ENCODE data around the gene CNST.

The CNST gene

GRCh38 chr1:246647513-246647912, 81.3 kb downstream of the CNST start:
- no peak for TF ChIP-seq Cebpa-rat (IDR thresholded peaks at IDR 0.05)
- no peaks in the 10 kb centered on the region for H3K27me3 ChIP-seq
- H3K27ac ChIP-seq: no peak overlapping the region
- H3K4me2 ChIP-seq: no peak overlapping the region
- peaks cover 22% of the 10 kb centered on the region for H3K4me1 ChIP-seq
- no peak overlapping the region for H3K4me3 ChIP-seq
- no peak overlapping the region for H3K9ac ChIP-seq
- H3K36me3 ChIP-seq: peaks cover 59% of the 10 kb centered on the region
- peaks cover 12% of the 10 kb centered on the region for H3K9me3 ChIP-seq
- H4K20me1 ChIP-seq: no peaks in the 10 kb centered on the region

GRCh38 chr1:246651012-246651695, 84.9 kb downstream of the CNST start:
- Histone ChIP-seq H4K20me1 (no peaks in the 10 kb centered on the region), H3K36me3 (peaks cover 52% of the 10 kb centered on the region), H3K4me3 (no peak overlapping the region), H3K27ac (no peak overlapping the region), H3K9ac (no peak overlapping the region), H3K4me1 (peaks cover 22% of the 10 kb centered on the region), H3K9me3 (no peaks in the 10 kb centered on the region), H3K4me2 (peak overlapping the region; percentile 42), H3K27me3 (no peaks in the 10 kb centered on the region)
- TF ChIP-seq Cebpa-rat (IDR thresholded peaks at IDR 0.05): no peak

DNA sequence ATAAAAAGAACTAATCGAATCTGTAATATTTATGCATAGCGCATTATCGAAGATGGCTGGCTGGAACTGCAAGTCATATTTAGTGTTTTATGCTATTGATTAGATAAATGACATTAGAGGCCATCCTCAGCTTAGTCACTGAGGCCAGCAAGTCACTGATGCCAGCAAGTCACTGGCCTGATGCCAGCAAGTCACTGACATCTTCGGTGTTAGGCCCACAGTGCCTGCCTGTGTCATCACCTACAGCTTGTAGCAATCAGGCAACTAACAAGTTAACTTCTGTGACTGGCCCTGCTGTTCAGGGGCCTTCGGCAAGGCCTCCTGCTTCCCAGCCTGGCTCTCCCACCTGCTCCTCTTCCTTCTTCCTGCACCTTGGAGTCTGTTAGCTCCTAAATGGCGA, 92.3 kb downstream of the CNST start:
- H3K9ac ChIP-seq: no peak overlapping the region
- H3K36me3 ChIP-seq: peaks cover 56% of the 10 kb centered on the region
- H3K27me3 ChIP-seq: no peaks in the 10 kb centered on the region
- H4K20me1 ChIP-seq: no peaks in the 10 kb centered on the region
- peak overlapping the region; percentile 10; the same call in 1 of the 2 replicates for H3K4me2 ChIP-seq
- no peak overlapping the region for H3K4me3 ChIP-seq
- no peak for TF ChIP-seq Cebpa-rat (IDR thresholded peaks at IDR 0.05)
- 0 out of 2 replicates have a peak overlapping the region, but pooled peaks have one; percentile 27 for H3K27ac ChIP-seq
- H3K4me1 ChIP-seq: peaks cover 25% of the 10 kb centered on the region
- H3K9me3 ChIP-seq: no peaks in the 10 kb centered on the region

DNA sequence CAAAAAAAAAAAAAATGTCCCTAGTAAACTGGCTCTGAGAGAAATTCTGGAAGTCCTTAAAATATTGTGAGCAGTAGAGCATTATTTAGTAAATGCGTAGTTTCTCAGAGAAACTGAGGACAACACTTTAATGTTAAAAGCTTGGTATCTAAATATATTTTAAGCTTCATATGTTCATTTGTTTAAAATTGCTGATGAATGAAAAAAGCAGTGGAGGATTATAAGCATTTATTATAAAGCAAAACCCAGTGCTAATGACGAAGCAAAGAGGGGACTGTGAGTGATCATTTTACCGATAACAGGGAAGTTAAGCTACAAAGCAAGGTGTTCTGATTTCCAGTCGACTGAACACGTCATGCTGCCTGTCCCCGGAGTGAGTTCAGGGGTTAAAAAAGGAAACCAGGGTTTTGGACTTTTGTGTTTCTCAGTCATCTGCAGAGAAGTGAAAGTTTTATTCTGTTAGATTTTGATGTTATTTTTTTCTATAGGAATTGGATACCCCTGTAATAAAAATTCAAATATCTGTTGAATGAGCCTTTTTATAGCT, 93.4 kb downstream of the CNST start:
- Histone ChIP-seq H3K4me2 (peak overlapping the region; percentile 68), H3K9me3 (no peaks in the 10 kb centered on the region), H3K27ac (peak overlapping the region; percentile 24; the same call in 1 of the 2 replicates), H3K4me3 (no peak overlapping the region), H3K9ac (no peak overlapping the region), H4K20me1 (no peaks in the 10 kb centered on the region), H3K27me3 (no peaks in the 10 kb centered on the region), H3K36me3 (peaks cover 47% of the 10 kb centered on the region), H3K4me1 (peaks cover 25% of the 10 kb centered on the region)
- no peak for TF ChIP-seq Cebpa-rat (IDR thresholded peaks at IDR 0.05)

DNA sequence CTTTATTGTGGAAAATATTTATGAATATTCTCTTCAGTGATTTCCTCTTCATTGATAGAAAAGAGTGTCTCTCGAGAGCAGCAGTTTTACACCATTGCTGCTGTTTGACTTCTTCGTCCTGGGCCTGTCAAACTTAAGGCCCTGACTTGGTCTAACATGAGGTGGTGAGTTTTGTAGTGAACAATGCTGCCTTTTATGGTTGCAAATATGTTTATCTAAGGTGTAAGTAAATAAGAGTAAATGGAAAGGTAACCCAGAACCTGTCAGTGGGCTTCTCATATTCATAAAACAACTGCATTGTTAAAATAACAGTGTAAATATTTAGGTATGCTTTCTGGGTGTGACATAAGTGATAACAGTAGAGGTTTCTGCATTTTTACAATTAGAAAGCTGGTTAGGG, 95.2 kb downstream of the CNST start:
- no peak overlapping the region for H3K27ac ChIP-seq
- TF ChIP-seq Cebpa-rat (IDR thresholded peaks at IDR 0.05): no peak

DNA sequence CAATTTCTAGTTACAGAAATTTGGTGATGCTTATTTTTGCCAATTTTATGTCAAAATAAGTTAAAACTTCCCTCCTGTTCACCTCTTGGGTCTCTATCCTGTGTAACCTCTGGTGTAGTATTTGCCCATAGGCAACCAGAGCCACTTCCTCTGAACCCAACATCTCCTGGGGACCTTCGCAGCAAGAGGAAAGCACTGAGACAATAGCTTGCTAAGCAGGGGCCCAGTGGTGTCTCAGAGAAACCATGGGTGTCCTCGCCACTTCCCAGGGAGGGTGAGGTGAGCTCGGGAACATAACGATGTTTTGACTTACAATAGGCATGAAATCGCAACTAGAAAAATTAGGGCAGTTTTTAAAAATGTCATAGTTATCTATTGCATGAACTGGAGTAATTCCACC, 101.5 kb downstream of the CNST start:
- Histone ChIP-seq H3K4me1 (no peaks in the 10 kb centered on the region), H3K27ac (no peak overlapping the region), H3K9ac (no peak overlapping the region), H3K9me3 (no peaks in the 10 kb centered on the region), H3K4me3 (no peak overlapping the region), H3K27me3 (no peaks in the 10 kb centered on the region), H3K36me3 (peaks cover 45% of the 10 kb centered on the region), H4K20me1 (no peaks in the 10 kb centered on the region), H3K4me2 (no peak overlapping the region)
- no peak for TF ChIP-seq Cebpa-rat (IDR thresholded peaks at IDR 0.05)

More for the DNA sequence above, 95.2 kb downstream of the CNST start:
- no peak overlapping the region for H3K4me3 ChIP-seq
- H3K36me3 ChIP-seq: peaks cover 54% of the 10 kb centered on the region
- H3K9me3 ChIP-seq: no peaks in the 10 kb centered on the region
- no peak overlapping the region for H3K9ac ChIP-seq
- no peaks in the 10 kb centered on the region for H3K27me3 ChIP-seq
- peaks cover 25% of the 10 kb centered on the region for H3K4me1 ChIP-seq
- H3K4me2 ChIP-seq: no peak overlapping the region
- no peaks in the 10 kb centered on the region for H4K20me1 ChIP-seq

DNA sequence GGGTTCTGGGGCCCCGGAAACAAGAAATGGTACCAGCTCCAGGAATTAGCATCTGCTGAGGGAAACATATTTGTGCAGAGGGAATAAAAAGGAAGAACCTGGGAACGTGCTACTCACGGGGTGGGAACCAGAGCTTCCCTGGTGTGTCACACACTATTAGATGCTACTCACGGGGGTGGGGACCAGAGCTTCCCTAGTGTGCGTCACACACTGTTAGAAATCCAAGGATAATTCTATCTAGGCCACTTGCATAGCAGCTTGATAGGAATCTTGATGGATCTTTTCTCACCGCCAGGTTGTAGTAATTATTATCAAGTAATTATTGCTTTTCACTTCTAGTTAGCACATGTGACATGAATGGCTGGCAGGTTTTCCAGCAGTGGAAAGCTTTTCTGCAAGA, 103.4 kb downstream of the CNST start:
- Histone ChIP-seq H3K27me3 (no peaks in the 10 kb centered on the region), H3K4me3 (no peak overlapping the region), H3K27ac (no peak overlapping the region), H3K36me3 (peaks cover 41% of the 10 kb centered on the region), H3K9me3 (no peaks in the 10 kb centered on the region; the same call in 1 of the 2 replicates), H4K20me1 (no peaks in the 10 kb centered on the region), H3K9ac (no peak overlapping the region), H3K4me1 (no peaks in the 10 kb centered on the region), H3K4me2 (no peak overlapping the region)
- no peak for TF ChIP-seq Cebpa-rat (IDR thresholded peaks at IDR 0.05)

DNA sequence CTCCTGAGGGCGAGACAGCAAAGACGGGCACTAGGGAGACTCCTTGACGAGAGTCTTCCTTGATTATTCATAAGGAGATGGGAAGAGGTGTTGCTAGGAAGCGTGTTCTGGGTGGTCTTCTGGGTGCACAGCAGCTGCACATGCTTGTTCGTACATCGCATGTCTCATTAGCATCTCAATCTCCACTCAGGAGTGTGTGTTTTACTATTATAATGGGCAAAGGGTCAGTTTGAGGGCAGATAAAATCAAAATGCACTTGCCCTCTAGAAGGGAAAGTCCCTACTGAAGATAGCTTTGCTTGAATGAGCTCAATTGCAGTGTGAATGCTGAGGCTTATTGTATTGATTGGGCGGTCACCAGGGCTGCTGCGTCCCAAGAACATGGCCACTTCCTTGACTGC, 107.8 kb downstream of the CNST start:
- Histone ChIP-seq H3K9me3 (no peaks in the 10 kb centered on the region; the same call in 1 of the 2 replicates), H3K4me2 (no peak overlapping the region), H3K9ac (no peak overlapping the region), H3K27ac (no peak overlapping the region), H3K27me3 (no peaks in the 10 kb centered on the region), H3K36me3 (peaks cover 14% of the 10 kb centered on the region; the same call in 1 of the 2 replicates), H4K20me1 (no peaks in the 10 kb centered on the region), H3K4me1 (peaks cover 2% of the 10 kb centered on the region), H3K4me3 (no peak overlapping the region)
- TF ChIP-seq Cebpa-rat (IDR thresholded peaks at IDR 0.05): no peak

DNA sequence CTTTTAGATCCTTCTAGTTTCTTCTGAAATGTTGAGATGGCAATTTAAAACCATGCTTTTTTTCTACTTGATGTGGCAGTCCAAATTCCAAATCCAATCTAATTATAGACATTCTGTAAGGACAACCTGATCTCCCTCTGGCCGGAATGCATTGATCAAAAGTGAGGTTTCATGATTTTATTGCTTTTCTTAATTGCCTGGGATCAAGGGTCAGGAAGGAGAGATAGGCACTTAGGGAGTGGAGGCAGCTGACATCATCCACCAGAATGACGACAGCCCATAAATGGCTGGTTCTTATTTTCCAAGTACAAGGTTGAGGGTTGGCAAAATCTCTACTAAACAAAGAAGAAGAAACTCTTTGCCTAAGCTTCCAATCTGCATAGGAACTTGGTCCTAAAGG, 111.6 kb downstream of the CNST start:
- Histone ChIP-seq H3K9ac (no peak overlapping the region), H3K9me3 (no peaks in the 10 kb centered on the region; the same call in 1 of the 2 replicates), H3K27ac (no peak overlapping the region), H3K4me2 (no peak overlapping the region), H3K4me3 (no peak overlapping the region), H3K4me1 (peaks cover 40% of the 10 kb centered on the region), H3K36me3 (no peaks in the 10 kb centered on the region), H3K27me3 (no peaks in the 10 kb centered on the region), H4K20me1 (no peaks in the 10 kb centered on the region)
- TF ChIP-seq Cebpa-rat (IDR thresholded peaks at IDR 0.05): no peak
